ENCODE results near the gene DOCK2. TPM values are rescaled to one million over a fixed set of nuclear protein-coding genes. Genes with fewer than 3 reads are reported as not detected.
"Not testable (repeated sequence)": the region's sequence is repeated elsewhere in the genome, so short reads cannot be mapped to it uniquely, and the experiment has no call there.

Gene DOCK2
- polyA plus RNA-seq, 1 donor (not counting 4 experiments of a cell fraction or from before 2014, with no cell fraction given): 0.21 TPM

GRCh38 chr5:169751490-169751889 lies 114.4 kb downstream of the DOCK2 start:
- H3K9ac ChIP-seq (ENCODE audit: control insufficient read depth, extremely low read depth, insufficient read depth, low read length): no peak overlapping the region
- no peaks in the 10 kb centered on the region for H3K9me1 ChIP-seq (ENCODE audit: control insufficient read depth, extremely low read depth, insufficient read depth, low read length)
- H3K27ac ChIP-seq (ENCODE audit: control insufficient read depth, insufficient read depth, low read length): no peak overlapping the region
- FAIRE-seq (no peak), DNase-seq (ENCODE audit: low read depth, low spot score) (no peak)
- H3K36me3 ChIP-seq (ENCODE audit: control insufficient read depth in 2 of 2, extremely low read depth in 1 of 2, insufficient read depth in 2 of 2, low read length in 2 of 2): no peaks in the 10 kb centered on the region
- H2AFZ ChIP-seq (ENCODE audit: control insufficient read depth, low read length): no peak overlapping the region
- no peaks in the 10 kb centered on the region for H4K20me1 ChIP-seq (ENCODE audit: control insufficient read depth, extremely low read depth, insufficient read depth, low read length)
- no peaks in the 10 kb centered on the region for H3K4me1 ChIP-seq (ENCODE audit: control insufficient read depth, extremely low read depth, insufficient read depth, low read length)
- dilution Hi-C loops (cut with MboI; ENCODE audit: extremely low pct_ligation_motif_present, low sequenced_read_pairs): no loop called here
- no peaks in the 10 kb centered on the region for H3K9me3 ChIP-seq (ENCODE audit: control insufficient read depth, low read depth, low read length)
- H3K4me2 ChIP-seq (ENCODE audit: control insufficient read depth, extremely low read depth, insufficient read depth, low read depth, low read length): no peak overlapping the region
- TF ChIP-seq, protein P1, sequence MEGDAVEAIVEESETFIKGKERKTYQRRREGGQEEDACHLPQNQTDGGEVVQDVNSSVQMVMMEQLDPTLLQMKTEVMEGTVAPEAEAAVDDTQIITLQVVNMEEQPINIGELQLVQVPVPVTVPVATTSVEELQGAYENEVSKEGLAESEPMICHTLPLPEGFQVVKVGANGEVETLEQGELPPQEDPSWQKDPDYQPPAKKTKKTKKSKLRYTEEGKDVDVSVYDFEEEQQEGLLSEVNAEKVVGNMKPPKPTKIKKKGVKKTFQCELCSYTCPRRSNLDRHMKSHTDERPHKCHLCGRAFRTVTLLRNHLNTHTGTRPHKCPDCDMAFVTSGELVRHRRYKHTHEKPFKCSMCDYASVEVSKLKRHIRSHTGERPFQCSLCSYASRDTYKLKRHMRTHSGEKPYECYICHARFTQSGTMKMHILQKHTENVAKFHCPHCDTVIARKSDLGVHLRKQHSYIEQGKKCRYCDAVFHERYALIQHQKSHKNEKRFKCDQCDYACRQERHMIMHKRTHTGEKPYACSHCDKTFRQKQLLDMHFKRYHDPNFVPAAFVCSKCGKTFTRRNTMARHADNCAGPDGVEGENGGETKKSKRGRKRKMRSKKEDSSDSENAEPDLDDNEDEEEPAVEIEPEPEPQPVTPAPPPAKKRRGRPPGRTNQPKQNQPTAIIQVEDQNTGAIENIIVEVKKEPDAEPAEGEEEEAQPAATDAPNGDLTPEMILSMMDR (optimal IDR thresholded peaks at IDR 0.05 in 1 of 3, IDR thresholded peaks at IDR 0.05 in 1 of 3, conservative IDR thresholded peaks at IDR 0.05 in 1 of 3; ENCODE audit: extremely low read depth in 1 of 3, insufficient read depth in 2 of 3, low read length in 3 of 3): no peak
- no peak for TF ChIP-seq EZH2 (IDR thresholded peaks at IDR 0.05; ENCODE audit: low read length)
- H3K4me3 ChIP-seq (ENCODE audit: control insufficient read depth in 2 of 3, extremely low read depth in 1 of 3, insufficient read depth in 2 of 3, low read depth in 1 of 3, low read length in 3 of 3): no peak overlapping the region
- no peaks in the 10 kb centered on the region for H3K27me3 ChIP-seq (ENCODE audit: control insufficient read depth, extremely low read depth, insufficient read depth, low read length)
- no peaks in the 10 kb centered on the region for H3K79me2 ChIP-seq (ENCODE audit: control insufficient read depth, insufficient read depth, low read length)

DNA sequence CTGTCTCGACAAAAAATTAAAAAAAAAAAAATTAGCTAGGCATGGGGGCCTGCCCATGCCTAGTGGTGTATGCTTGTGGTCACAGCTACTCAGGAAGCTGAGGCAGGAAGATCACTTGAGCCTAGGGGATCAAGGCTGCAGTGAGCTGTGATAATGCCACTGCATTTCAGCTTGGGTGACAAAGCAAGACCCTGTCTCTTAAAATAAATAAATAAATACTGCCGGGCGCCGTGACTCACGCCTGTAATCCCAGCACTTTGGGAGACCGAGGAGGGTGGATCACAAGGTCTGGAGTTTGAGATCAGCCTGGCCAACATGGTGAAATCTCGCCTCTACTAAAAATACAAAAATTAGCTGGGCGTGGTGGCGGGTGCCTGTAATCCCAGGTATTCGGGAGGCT lies 115.5 kb downstream of the DOCK2 start:
- H3K9ac ChIP-seq (ENCODE audit: control insufficient read depth, extremely low read depth, insufficient read depth, low read length): not testable (repeated sequence)

GRCh38 chr5:169753795-169754194 lies 116.7 kb downstream of the DOCK2 start:
- Histone ChIP-seq H3K4me1 (ENCODE audit: control insufficient read depth, extremely low read depth, insufficient read depth, low read length) (no peaks in the 10 kb centered on the region), H3K36me3 (ENCODE audit: control insufficient read depth in 2 of 2, extremely low read depth in 1 of 2, insufficient read depth in 2 of 2, low read length in 2 of 2) (no peaks in the 10 kb centered on the region), H3K9ac (ENCODE audit: control insufficient read depth, extremely low read depth, insufficient read depth, low read length) (no peak overlapping the region), H4K20me1 (ENCODE audit: control insufficient read depth, extremely low read depth, insufficient read depth, low read length) (no peaks in the 10 kb centered on the region), H3K9me3 (ENCODE audit: control insufficient read depth, low read depth, low read length) (no peaks in the 10 kb centered on the region), H3K4me3 (ENCODE audit: control insufficient read depth in 2 of 3, extremely low read depth in 1 of 3, insufficient read depth in 2 of 3, low read depth in 1 of 3, low read length in 3 of 3) (no peak overlapping the region), H3K79me2 (ENCODE audit: control insufficient read depth, insufficient read depth, low read length) (no peaks in the 10 kb centered on the region), H3K27me3 (ENCODE audit: control insufficient read depth, extremely low read depth, insufficient read depth, low read length) (no peaks in the 10 kb centered on the region), H2AFZ (ENCODE audit: control insufficient read depth, low read length) (no peak overlapping the region), H3K4me2 (ENCODE audit: control insufficient read depth, extremely low read depth, insufficient read depth, low read depth, low read length) (no peak overlapping the region), H3K9me1 (ENCODE audit: control insufficient read depth, extremely low read depth, insufficient read depth, low read length) (no peaks in the 10 kb centered on the region), H3K27ac (ENCODE audit: control insufficient read depth, insufficient read depth, low read length) (no peak overlapping the region)
- DNase-seq (ENCODE audit: low read depth, low spot score) (no peak), FAIRE-seq (no peak)
- TF ChIP-seq EZH2 (IDR thresholded peaks at IDR 0.05; ENCODE audit: low read length): no peak
- TF ChIP-seq, protein P1 (optimal IDR thresholded peaks at IDR 0.05 in 1 of 3, IDR thresholded peaks at IDR 0.05 in 1 of 3, conservative IDR thresholded peaks at IDR 0.05 in 1 of 3; ENCODE audit: extremely low read depth in 1 of 3, insufficient read depth in 2 of 3, low read length in 3 of 3): no peak
- dilution Hi-C loops (cut with MboI; ENCODE audit: extremely low pct_ligation_motif_present, low sequenced_read_pairs): no loop called here

More for the DNA sequence above, 115.5 kb downstream of the DOCK2 start:
- H3K4me3 ChIP-seq (ENCODE audit: control insufficient read depth in 2 of 3, extremely low read depth in 1 of 3, insufficient read depth in 2 of 3, low read depth in 1 of 3, low read length in 3 of 3); H3K27me3 ChIP-seq (ENCODE audit: control insufficient read depth, extremely low read depth, insufficient read depth, low read length); DNase-seq (ENCODE audit: low read depth, low spot score); H3K4me2 ChIP-seq (ENCODE audit: control insufficient read depth, extremely low read depth, insufficient read depth, low read depth, low read length); H3K4me1 ChIP-seq (ENCODE audit: control insufficient read depth, extremely low read depth, insufficient read depth, low read length); H4K20me1 ChIP-seq (ENCODE audit: control insufficient read depth, extremely low read depth, insufficient read depth, low read length); H2AFZ ChIP-seq (ENCODE audit: control insufficient read depth, low read length); FAIRE-seq; dilution Hi-C loops (cut with MboI; ENCODE audit: extremely low pct_ligation_motif_present, low sequenced_read_pairs); H3K79me2 ChIP-seq (ENCODE audit: control insufficient read depth, insufficient read depth, low read length); H3K27ac ChIP-seq (ENCODE audit: control insufficient read depth, insufficient read depth, low read length); H3K36me3 ChIP-seq (ENCODE audit: control insufficient read depth in 2 of 2, extremely low read depth in 1 of 2, insufficient read depth in 2 of 2, low read length in 2 of 2); H3K9me1 ChIP-seq (ENCODE audit: control insufficient read depth, extremely low read depth, insufficient read depth, low read length); H3K9me3 ChIP-seq (ENCODE audit: control insufficient read depth, low read depth, low read length): not testable (repeated sequence)

All from keratinocyte (primary cell).